B cell (primary cell): Measurements from ENCODE around the gene CABP2. TPM values are rescaled to one million over a fixed set of nuclear protein-coding genes. Genes with fewer than 3 reads are reported as not detected.

Experiments used
- ATAC-seq: fragments of 200-7000 bp; cut with Tn5 transposase; one replicate; pipeline ENCODE4 v1.10.0; 2021; ENCODE audit warnings: low read depth, mild to moderate bottlenecking, moderate number of reproducible peaks, moderate library complexity
- CTCF ChIA-PET: fragments of 350-600 bp; sonication (Branson Sonifier 250); formaldehyde crosslinking; loops from one replicate; lab custom pipeline; 2021; ENCODE audit warnings: antibody characterized with exemption, inconsistent platforms; lab: Charles Lee
- POLR2A ChIA-PET: fragments of 350-600 bp; sonication (Branson Sonifier 250); formaldehyde crosslinking; loops from one replicate; lab custom pipeline; 2021; ENCODE audit warnings: antibody characterized with exemption; lab: Charles Lee
- DNase-seq: peaks from one replicate; pipeline ENCODE4 v3.0.0; 2013
- H2AFZ ChIP-seq: 2 replicates; pipeline ENCODE4 v1.6.1; 2012; ENCODE audit warnings: mild to moderate bottlenecking, low read depth, low read length; ENCODE audit not compliant: insufficient read depth, poor library complexity, severe bottlenecking
- H3K27ac ChIP-seq, 2 donors: 1 replicate in 1 of 2; 2 replicates in 1 of 2; pipeline ENCODE4 v1.5.1; 2012 to 2013; ENCODE audit warnings: low read length in 2 of 2, mild to moderate bottlenecking in 2 of 2, moderate library complexity in 1 of 2
- H3K27me3 ChIP-seq, 4 experiments: fragments of 200-600 bp in 1 of 4; sonication (generic) in 1 of 4; replicated peaks in 1 of 4; 1 replicate in 2 of 4; 2 replicates in 2 of 4; pipeline versions ENCODE4 v1.6.1 to v1.7.0; 2013 to 2016; ENCODE audit warnings: low read length in 3 of 4, mild to moderate bottlenecking in 2 of 4, mixed read lengths in 1 of 4, moderate library complexity in 1 of 4; ENCODE audit not compliant: insufficient read depth in 4 of 4, control insufficient read depth in 3 of 4; ENCODE audit errors: control extremely low read depth in 1 of 4
- H3K36me3 ChIP-seq, 2 experiments: replicated peaks in 1 of 2; 1 replicate in 1 of 2; 2 replicates in 1 of 2; pipeline versions ENCODE4 v1.6.1 to v1.7.1; 2013; ENCODE audit warnings: low read length in 1 of 2; ENCODE audit not compliant: insufficient read depth in 2 of 2, control insufficient read depth in 1 of 2; ENCODE audit errors: control extremely low read depth in 1 of 2, extremely low read depth in 1 of 2
- H3K4me1 ChIP-seq, 2 donors: fragments of 200-600 bp in 1 of 2; sonication (generic) in 1 of 2; 1 replicate in 1 of 2; 2 replicates in 1 of 2; pipeline versions ENCODE4 v1.5.1 to v1.6.1; 2013 to 2017; ENCODE audit warnings: low read length in 2 of 2; ENCODE audit not compliant: control insufficient read depth in 2 of 2, insufficient read depth in 2 of 2
- H3K4me2 ChIP-seq: replicated peaks from 2 replicates; pipeline ENCODE3; 2012; ENCODE audit warnings: mild to moderate bottlenecking, low read depth, low read length; ENCODE audit not compliant: poor library complexity, severe bottlenecking
- H3K4me3 ChIP-seq, 5 experiments: fragments of 200-600 bp in 1 of 5; sonication (generic) in 1 of 5; 1 replicate in 3 of 5; 2 replicates in 2 of 5; pipeline versions ENCODE4 v1.5.1 to v1.7.0; 2011 to 2016; ENCODE audit warnings: low read length in 4 of 5, mild to moderate bottlenecking in 4 of 5, low read depth in 2 of 5, control low read depth in 1 of 5, moderate library complexity in 1 of 5; ENCODE audit not compliant: insufficient read depth in 1 of 5; ENCODE audit errors: control extremely low read depth in 1 of 5, extremely low read depth in 1 of 5
- H3K79me2 ChIP-seq: fragments of 200-600 bp; sonication (generic); one replicate; pipeline ENCODE4 v1.6.0; 2016; ENCODE audit warnings: low read length; ENCODE audit not compliant: control insufficient read depth, insufficient read depth
- H3K9ac ChIP-seq: fragments of 200-600 bp; sonication (generic); 2 replicates; pipeline ENCODE4 v1.6.1; 2017; ENCODE audit warnings: mild to moderate bottlenecking, low read length, moderate library complexity
- H3K9me3 ChIP-seq, 3 donors: one replicate each; pipeline versions ENCODE4 v1.6.1 to v1.7.1; 2013; ENCODE audit warnings: low read length in 2 of 3; ENCODE audit not compliant: control insufficient read depth in 2 of 3, insufficient read depth in 1 of 3; ENCODE audit errors: control extremely low read depth in 1 of 3
- H4K20me1 ChIP-seq: 2 replicates; pipeline ENCODE4 v1.6.0; 2012; ENCODE audit warnings: mild to moderate bottlenecking, low read length; ENCODE audit not compliant: insufficient read depth, control insufficient read depth, poor library complexity, severe bottlenecking
- H3K27ac Mint-ChIP-seq: one replicate; pipeline ENCODE4 v1.8.0; 2021; ENCODE audit warnings: mixed read lengths
- H3K27me3 Mint-ChIP-seq: one replicate; pipeline ENCODE4 v1.8.0; 2021; ENCODE audit warnings: mixed read lengths
- H3K4me1 Mint-ChIP-seq: one replicate; pipeline ENCODE4 v1.8.0; 2021; ENCODE audit warnings: mixed read lengths
- H3K4me3 Mint-ChIP-seq: one replicate; pipeline ENCODE4 v1.8.0; 2021; ENCODE audit warnings: mixed read lengths
- H3K9me3 Mint-ChIP-seq: one replicate; pipeline ENCODE4 v1.8.0; 2022; ENCODE audit warnings: mixed read lengths; ENCODE audit not compliant: insufficient read depth
- EZH2 ChIP-seq: IDR thresholded peaks from 2 replicates; pipeline ENCODE4 v1.6.1; 2012; ENCODE audit warnings: borderline replicate concordance, low read depth, mild to moderate bottlenecking, moderate library complexity, low read length; ENCODE audit not compliant: insufficient read depth, poor library complexity, severe bottlenecking
- WGBS: methylation state at CpG from one replicate; pipeline ENCODE4 v1.1.5; 2013; ENCODE audit warnings: missing lambda C conversion rate; ENCODE audit not compliant: insufficient coverage; 5-methylcytosine and 5-hydroxymethylcytosine counted together
- intact Hi-C: fragments of 100-400 bp; cut with micrococcal nuclease; formaldehyde crosslinking; loops from one replicate; pipeline ENCODE4 v1.10.0; 2022
- polyA plus RNA-seq: library from polyadenylated mRNA; depleted of rRNA; stranded (reverse); fragments of >200 nt; gene quantifications from 2 replicates; pipeline ENCODE4 v1.2.3, GENCODE V29; 2012
- total RNA-seq, 2 donors: library from RNA; stranded (reverse); fragments of 120-200 nt in 1 of 2; gene quantifications; 1 replicate in 1 of 2; 2 replicates in 1 of 2; pipeline versions ENCODE4 v1.2.3 to v1.2.4, GENCODE V29; 2013 to 2022
- TF ChIP-seq, protein P1 (sequence below): fragments of 200-600 bp; IDR thresholded peaks from one replicate; pipeline ENCODE4 v1.8.0; 2022; ENCODE audit warnings: antibody characterized with exemption, mild to moderate bottlenecking

The CABP2 gene
- total and polyA plus RNA-seq, 2 donors (not counting 1 experiment from before 2014, with no cell fraction given) = not detected

DNA sequence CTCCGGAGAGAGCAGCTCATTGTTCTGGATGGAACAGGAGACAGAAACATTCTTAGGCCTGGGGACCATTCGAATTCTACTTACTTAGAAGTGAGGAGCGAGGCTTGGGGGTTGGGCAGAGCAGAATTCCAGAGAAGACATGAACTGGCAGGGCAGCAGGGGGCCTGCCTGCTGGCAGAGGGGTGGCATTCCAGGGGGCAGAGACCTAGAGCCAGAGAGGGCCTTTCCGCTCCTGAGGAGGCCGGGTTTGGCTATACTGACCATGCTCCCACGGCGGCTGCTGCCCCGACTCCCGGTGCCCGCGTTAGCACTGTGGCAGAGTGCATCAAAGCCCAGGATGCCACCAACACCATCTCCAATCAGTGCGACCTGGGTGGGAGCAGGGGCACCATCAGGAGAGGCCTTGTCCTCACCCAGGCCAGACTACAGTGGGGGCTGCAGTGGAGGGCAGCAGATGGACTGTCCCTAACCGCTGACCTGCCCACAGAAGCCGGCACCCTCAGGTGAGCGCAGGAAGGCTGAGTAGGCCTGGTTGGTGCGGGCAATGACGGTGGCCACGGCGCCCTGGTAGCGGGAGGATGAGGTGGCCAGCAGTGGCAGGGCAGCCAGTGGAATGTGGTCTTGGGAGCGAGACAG, 25.5 kb downstream of the CABP2 start:
- Mint-ChIP-seq H3K9me3 (no peaks in the 10 kb centered on the region), H3K27ac (no peak overlapping the region), H3K27me3 (no peaks in the 10 kb centered on the region), H3K4me1 (peaks cover 4% of the 10 kb centered on the region), H3K4me3 (no peak overlapping the region)
- Histone ChIP-seq H3K27me3 (no peaks in the 10 kb centered on the region), H3K9ac (no peak overlapping the region), H3K27ac (no peak overlapping the region), H3K4me2 (no peak overlapping the region), H3K36me3 (peaks cover 0 to 83% of the 10 kb centered on the region in 2 experiments), H2AFZ (no peak overlapping the region), H3K9me3 (no peaks in the 10 kb centered on the region), H3K79me2 (peaks cover 19% of the 10 kb centered on the region), H4K20me1 (peaks cover 45% of the 10 kb centered on the region), H3K4me3 (no peak overlapping the region), H3K4me1 (peaks cover 0 to 1% of the 10 kb centered on the region in 2 donors)
- CTCF ChIA-PET = no interaction called here
- POLR2A ChIA-PET = no interaction called here
- TF ChIP-seq EZH2 = no peak
- TF ChIP-seq, protein P1, sequence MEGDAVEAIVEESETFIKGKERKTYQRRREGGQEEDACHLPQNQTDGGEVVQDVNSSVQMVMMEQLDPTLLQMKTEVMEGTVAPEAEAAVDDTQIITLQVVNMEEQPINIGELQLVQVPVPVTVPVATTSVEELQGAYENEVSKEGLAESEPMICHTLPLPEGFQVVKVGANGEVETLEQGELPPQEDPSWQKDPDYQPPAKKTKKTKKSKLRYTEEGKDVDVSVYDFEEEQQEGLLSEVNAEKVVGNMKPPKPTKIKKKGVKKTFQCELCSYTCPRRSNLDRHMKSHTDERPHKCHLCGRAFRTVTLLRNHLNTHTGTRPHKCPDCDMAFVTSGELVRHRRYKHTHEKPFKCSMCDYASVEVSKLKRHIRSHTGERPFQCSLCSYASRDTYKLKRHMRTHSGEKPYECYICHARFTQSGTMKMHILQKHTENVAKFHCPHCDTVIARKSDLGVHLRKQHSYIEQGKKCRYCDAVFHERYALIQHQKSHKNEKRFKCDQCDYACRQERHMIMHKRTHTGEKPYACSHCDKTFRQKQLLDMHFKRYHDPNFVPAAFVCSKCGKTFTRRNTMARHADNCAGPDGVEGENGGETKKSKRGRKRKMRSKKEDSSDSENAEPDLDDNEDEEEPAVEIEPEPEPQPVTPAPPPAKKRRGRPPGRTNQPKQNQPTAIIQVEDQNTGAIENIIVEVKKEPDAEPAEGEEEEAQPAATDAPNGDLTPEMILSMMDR = no peak
- no peak for ATAC-seq
- intact Hi-C loops = no loop called here
- WGBS = 96% methylated on average over 19 of the region's 21 CpGs
- DNase-seq = no peak

DNA sequence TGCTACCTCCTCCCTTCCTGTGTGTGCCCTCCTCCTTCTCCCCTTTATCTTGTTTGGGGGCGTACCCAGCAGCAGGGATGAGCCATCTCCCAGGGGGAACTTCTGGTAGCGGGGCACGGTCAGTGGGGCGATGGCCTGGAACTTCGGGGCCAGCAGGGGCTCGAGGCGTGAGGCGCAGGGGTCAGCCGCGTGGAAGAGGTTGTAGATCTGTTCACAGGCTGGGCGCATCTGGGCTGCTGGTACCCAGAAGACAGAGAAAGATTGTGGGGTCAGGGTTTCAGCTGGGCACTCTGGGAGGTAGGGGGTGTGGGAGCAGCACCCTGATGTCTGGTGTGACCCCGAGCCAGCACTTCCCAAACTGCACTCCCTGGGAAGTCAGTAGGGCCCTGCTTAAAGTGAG, 27.1 kb downstream of the CABP2 start:
- CTCF ChIA-PET = no interaction called here
- Histone ChIP-seq H3K4me3 (no peak overlapping the region), H3K79me2 (peaks cover 7% of the 10 kb centered on the region), H3K9ac (no peak overlapping the region), H4K20me1 (peaks cover 43% of the 10 kb centered on the region), H3K4me1 (no peaks in the 10 kb centered on the region), H3K27ac (no peak overlapping the region), H3K36me3 (peaks cover 0 to 86% of the 10 kb centered on the region in 2 experiments), H3K27me3 (no peaks in the 10 kb centered on the region), H2AFZ (no peak overlapping the region), H3K4me2 (no peak overlapping the region), H3K9me3 (no peaks in the 10 kb centered on the region)
- no peaks in the 10 kb centered on the region for H3K9me3 Mint-ChIP-seq
- no peak overlapping the region for H3K4me3 Mint-ChIP-seq
- POLR2A ChIA-PET = no interaction called here
- no peak overlapping the region for H3K27ac Mint-ChIP-seq
- 94% methylated on average over 12 of the region's 12 CpGs for WGBS
- no peaks in the 10 kb centered on the region for H3K27me3 Mint-ChIP-seq
- intact Hi-C loops = no loop called here
- DNase-seq = no peak
- peaks cover 3% of the 10 kb centered on the region for H3K4me1 Mint-ChIP-seq
- ATAC-seq = no peak
- TF ChIP-seq, protein P1 = no peak
- TF ChIP-seq EZH2 = no peak
